Activated B cell treated with CpG ODN at 0.5 μM for 24 hours (primary cell): Measurements from ENCODE around the gene ZEB2. TPM values are rescaled to one million over a fixed set of nuclear protein-coding genes. Genes with fewer than 3 reads are reported as not detected.

Experiments used
- ATAC-seq: fragments of 200-7000 bp; cut with Tn5 transposase; one replicate; pipeline ENCODE4 v1.10.0; 2021; ENCODE audit warnings: low read depth, mild to moderate bottlenecking, moderate library complexity
- CTCF ChIA-PET: fragments of 350-600 bp; sonication (Branson Sonifier 250); formaldehyde crosslinking; loops from one replicate; lab custom pipeline; 2021; ENCODE audit warnings: antibody characterized with exemption; lab: Charles Lee
- POLR2A ChIA-PET: fragments of 350-600 bp; sonication (Branson Sonifier 250); formaldehyde crosslinking; loops from one replicate; lab custom pipeline; 2021; ENCODE audit warnings: antibody characterized with exemption; lab: Charles Lee
- DNase-seq: peaks from one replicate; pipeline ENCODE4 v3.0.0; 2022
- H3K27ac Mint-ChIP-seq: one replicate; pipeline ENCODE4 v1.8.0; 2020; ENCODE audit warnings: mixed read lengths
- H3K27me3 Mint-ChIP-seq: one replicate; pipeline ENCODE4 v1.8.0; 2021; ENCODE audit warnings: mixed read lengths
- H3K36me3 Mint-ChIP-seq: one replicate; pipeline ENCODE4 v1.8.0; 2021; ENCODE audit warnings: low read depth, mixed read lengths
- H3K4me1 Mint-ChIP-seq: one replicate; pipeline ENCODE4 v1.8.0; 2021; ENCODE audit warnings: mixed read lengths
- H3K4me3 Mint-ChIP-seq: one replicate; pipeline ENCODE4 v1.8.0; 2020; ENCODE audit warnings: mild to moderate bottlenecking, mixed read lengths
- H3K9me3 Mint-ChIP-seq: one replicate; pipeline ENCODE4 v1.8.0; 2020; ENCODE audit warnings: mixed read lengths
- intact Hi-C: fragments of 100-400 bp; cut with micrococcal nuclease; formaldehyde crosslinking; loops from one replicate; pipeline ENCODE4 v1.15.1; 2024
- total RNA-seq: library from RNA; stranded (reverse); gene quantifications from 2 replicates; pipeline ENCODE4 v1.2.3, GENCODE V29; 2022
- TF ChIP-seq, protein P1 (sequence below): fragments of 200-600 bp; IDR thresholded peaks from one replicate; pipeline ENCODE4 v1.8.0; 2022; ENCODE audit warnings: antibody characterized with exemption, mild to moderate bottlenecking

Gene ZEB2
- total RNA-seq, 1 donor from 2014 or later = 200 TPM

DNA sequence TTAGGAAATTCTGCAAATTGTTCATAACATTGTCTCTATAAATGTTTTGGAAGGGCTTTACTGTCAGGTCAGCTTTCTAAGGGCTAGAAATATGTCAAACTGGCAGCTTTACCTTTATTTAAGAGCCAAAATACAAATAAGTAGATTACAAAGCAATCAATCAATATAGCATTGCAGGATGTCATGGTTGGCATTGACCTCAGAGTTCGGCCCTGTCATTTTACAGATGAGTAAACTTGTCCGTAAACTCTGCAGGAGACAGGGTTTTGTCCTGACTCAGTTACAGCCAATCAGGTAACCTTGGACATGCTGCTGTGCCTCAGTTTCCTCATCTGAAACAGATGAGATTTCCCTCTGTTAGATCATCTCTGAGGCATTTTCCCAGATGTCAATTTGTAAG lies 25.9 kb upstream of the ZEB2 start:
- intact Hi-C loops = no loop called here
- TF ChIP-seq, protein P1, sequence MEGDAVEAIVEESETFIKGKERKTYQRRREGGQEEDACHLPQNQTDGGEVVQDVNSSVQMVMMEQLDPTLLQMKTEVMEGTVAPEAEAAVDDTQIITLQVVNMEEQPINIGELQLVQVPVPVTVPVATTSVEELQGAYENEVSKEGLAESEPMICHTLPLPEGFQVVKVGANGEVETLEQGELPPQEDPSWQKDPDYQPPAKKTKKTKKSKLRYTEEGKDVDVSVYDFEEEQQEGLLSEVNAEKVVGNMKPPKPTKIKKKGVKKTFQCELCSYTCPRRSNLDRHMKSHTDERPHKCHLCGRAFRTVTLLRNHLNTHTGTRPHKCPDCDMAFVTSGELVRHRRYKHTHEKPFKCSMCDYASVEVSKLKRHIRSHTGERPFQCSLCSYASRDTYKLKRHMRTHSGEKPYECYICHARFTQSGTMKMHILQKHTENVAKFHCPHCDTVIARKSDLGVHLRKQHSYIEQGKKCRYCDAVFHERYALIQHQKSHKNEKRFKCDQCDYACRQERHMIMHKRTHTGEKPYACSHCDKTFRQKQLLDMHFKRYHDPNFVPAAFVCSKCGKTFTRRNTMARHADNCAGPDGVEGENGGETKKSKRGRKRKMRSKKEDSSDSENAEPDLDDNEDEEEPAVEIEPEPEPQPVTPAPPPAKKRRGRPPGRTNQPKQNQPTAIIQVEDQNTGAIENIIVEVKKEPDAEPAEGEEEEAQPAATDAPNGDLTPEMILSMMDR = no peak
- no peaks in the 10 kb centered on the region for H3K36me3 Mint-ChIP-seq
- H3K4me3 Mint-ChIP-seq = no peak overlapping the region
- ATAC-seq = no peak
- H3K4me1 Mint-ChIP-seq = peaks cover 28% of the 10 kb centered on the region
- CTCF ChIA-PET = no interaction called here
- POLR2A ChIA-PET = no interaction called here
- H3K27ac Mint-ChIP-seq = no peak overlapping the region
- H3K9me3 Mint-ChIP-seq = peaks cover 3% of the 10 kb centered on the region
- no peak for DNase-seq
- H3K27me3 Mint-ChIP-seq = peaks cover 5% of the 10 kb centered on the region

DNA sequence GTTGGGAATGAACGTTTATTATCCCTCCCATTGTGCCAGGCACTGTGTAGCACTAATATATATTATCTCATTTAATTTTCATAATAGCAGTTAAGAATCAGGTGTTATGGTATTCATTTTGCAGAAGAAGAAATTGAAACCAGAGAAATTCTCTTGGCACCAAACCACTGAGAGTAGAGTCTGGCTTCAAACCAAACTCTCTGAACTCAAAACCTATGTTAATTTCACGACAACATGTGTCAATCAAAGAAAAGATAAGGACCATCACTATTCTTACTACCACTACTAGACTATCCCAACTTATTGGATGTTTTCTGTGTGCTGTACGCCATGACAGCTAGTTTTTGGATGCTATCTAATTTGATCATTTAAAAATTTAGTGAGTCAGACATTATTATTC lies 24.1 kb upstream of the ZEB2 start:
- ATAC-seq = no peak
- H3K4me3 Mint-ChIP-seq = no peak overlapping the region
- peaks cover 3% of the 10 kb centered on the region for H3K9me3 Mint-ChIP-seq
- no peak for DNase-seq
- CTCF ChIA-PET = interaction anchor here (0.7 kb wide), 1 partner anchor 585 kb away, joined by 4 read pairs; no protein-coding TSS in a partner anchor
- peaks cover 25% of the 10 kb centered on the region for H3K4me1 Mint-ChIP-seq
- H3K36me3 Mint-ChIP-seq = no peaks in the 10 kb centered on the region
- H3K27ac Mint-ChIP-seq = no peak overlapping the region
- peaks cover 5% of the 10 kb centered on the region for H3K27me3 Mint-ChIP-seq
- intact Hi-C loops = no loop called here
- POLR2A ChIA-PET = no interaction called here
- TF ChIP-seq, protein P1 = no peak

DNA sequence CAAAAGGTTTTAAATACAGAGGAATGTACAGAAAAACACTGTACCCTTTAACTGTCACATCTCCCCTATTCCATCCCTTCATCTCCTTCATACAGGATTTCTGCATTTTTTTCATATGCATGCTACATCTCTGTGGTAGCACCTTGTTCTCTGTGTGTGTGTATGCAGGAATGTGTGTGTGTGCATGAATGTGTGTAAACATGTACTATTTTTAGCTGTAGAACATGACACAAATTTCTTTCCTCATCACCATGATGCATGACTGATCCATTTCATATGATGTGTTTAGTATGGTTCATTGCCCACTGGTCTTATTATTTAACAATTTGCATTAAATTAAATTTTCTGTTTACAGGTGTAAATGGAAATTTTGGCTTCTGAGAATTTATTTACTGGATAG lies 21.5 kb upstream of the ZEB2 start:
- Mint-ChIP-seq H3K27ac (no peak overlapping the region), H3K4me1 (peaks cover 5% of the 10 kb centered on the region)
- CTCF ChIA-PET = no interaction called here

DNA sequence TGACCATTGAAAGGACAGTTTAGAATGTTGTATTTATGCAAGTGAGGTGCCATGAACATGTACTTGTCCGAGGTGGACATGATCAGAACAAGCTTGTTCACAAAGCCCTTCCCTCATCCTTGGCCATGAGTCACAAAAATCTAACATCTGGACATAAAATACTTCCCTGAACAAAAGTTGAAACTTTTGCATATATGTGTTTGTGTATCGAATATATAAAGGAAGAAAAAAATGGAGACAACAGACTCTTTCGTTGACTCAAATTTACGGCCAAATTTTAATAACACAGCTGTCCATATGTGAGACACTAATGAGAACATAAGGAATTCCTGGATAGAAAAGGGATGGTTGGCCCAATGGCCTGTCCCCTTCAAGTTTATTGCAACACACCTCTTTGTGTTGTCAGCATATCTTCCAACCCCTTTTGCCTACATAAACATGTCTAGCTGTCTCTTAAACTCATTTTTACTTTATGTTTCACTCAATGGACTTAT lies 19.4 kb upstream of the ZEB2 start:
- DNase-seq (no peak), ATAC-seq (no peak)
- Mint-ChIP-seq H3K9me3 (peaks cover 3% of the 10 kb centered on the region), H3K4me1 (peaks cover 5% of the 10 kb centered on the region), H3K4me3 (no peak overlapping the region), H3K27me3 (no peaks in the 10 kb centered on the region), H3K27ac (no peak overlapping the region), H3K36me3 (no peaks in the 10 kb centered on the region)
- POLR2A ChIA-PET = no interaction called here
- CTCF ChIA-PET = no interaction called here
- intact Hi-C loops = no loop called here
- TF ChIP-seq, protein P1 = no peak

More for the DNA sequence above, 21.5 kb upstream of the ZEB2 start:
- peaks cover 3% of the 10 kb centered on the region for H3K9me3 Mint-ChIP-seq
- intact Hi-C loops = no loop called here
- TF ChIP-seq, protein P1 = no peak
- no peaks in the 10 kb centered on the region for H3K36me3 Mint-ChIP-seq
- DNase-seq = no peak
- POLR2A ChIA-PET = no interaction called here
- no peaks in the 10 kb centered on the region for H3K27me3 Mint-ChIP-seq
- H3K4me3 Mint-ChIP-seq = no peak overlapping the region
- ATAC-seq = no peak

DNA sequence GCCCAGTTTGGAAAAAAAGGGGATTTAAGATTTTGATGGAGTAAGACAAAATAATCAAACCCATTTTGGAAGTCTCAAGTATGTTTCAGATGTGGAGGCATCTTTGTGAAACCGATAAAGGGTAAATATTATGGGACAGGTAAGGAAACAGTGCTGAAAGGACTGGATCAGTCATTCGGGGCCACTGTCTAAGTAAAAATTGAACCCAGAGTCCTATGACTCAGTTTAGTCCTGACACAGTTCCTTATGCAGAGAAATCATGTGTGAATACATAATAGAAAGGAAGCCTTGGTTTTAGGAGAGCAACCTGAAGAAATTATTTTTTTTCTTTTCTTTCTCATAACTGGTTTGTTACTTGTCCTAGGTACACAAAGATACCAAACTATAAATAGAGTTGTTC lies 15.4 kb upstream of the ZEB2 start:
- Mint-ChIP-seq H3K9me3 (no peaks in the 10 kb centered on the region), H3K4me3 (no peak overlapping the region), H3K27me3 (no peaks in the 10 kb centered on the region), H3K27ac (no peak overlapping the region), H3K4me1 (no peaks in the 10 kb centered on the region), H3K36me3 (no peaks in the 10 kb centered on the region)
- ATAC-seq = no peak
- TF ChIP-seq, protein P1 = no peak
- ChIA-PET CTCF (no interaction called here), POLR2A (no interaction called here)
- DNase-seq = no peak
- intact Hi-C loops = no loop called here
